Suprapubic skin (tissue), 4 donors: ENCODE measurements around the gene TNS1.

ENCODE experiments used
- CTCF ChIP-seq, 2 donors: fragments of 200-600 bp in 1 of 2; fragments of 450-650 bp in 1 of 2; sonication (generic) in 1 of 2; IDR thresholded peaks; one replicate each; pipeline ENCODE4 v1.5.1; 2016 to 2019; ENCODE audit warnings: antibody characterized with exemption in 2 of 2, mild to moderate bottlenecking in 1 of 2, moderate library complexity in 1 of 2
- EP300 ChIP-seq: sonication (generic); formaldehyde crosslinking; IDR thresholded peaks from one replicate; pipeline ENCODE4 v1.6.1; 2017; ENCODE audit warnings: antibody characterized with exemption
- POLR2A ChIP-seq, 2 donors: fragments of 450-650 bp; IDR thresholded peaks; one replicate each; pipeline ENCODE4 v1.6.1; 2017; ENCODE audit warnings: antibody characterized with exemption in 2 of 2, mild to moderate bottlenecking in 2 of 2, moderate library complexity in 2 of 2
- POLR2AphosphoS5 ChIP-seq, 3 donors: sonication (generic); formaldehyde crosslinking; IDR thresholded peaks; one replicate each; pipeline ENCODE4 v1.6.1; 2017; ENCODE audit warnings: antibody characterized with exemption in 3 of 3

DNA sequence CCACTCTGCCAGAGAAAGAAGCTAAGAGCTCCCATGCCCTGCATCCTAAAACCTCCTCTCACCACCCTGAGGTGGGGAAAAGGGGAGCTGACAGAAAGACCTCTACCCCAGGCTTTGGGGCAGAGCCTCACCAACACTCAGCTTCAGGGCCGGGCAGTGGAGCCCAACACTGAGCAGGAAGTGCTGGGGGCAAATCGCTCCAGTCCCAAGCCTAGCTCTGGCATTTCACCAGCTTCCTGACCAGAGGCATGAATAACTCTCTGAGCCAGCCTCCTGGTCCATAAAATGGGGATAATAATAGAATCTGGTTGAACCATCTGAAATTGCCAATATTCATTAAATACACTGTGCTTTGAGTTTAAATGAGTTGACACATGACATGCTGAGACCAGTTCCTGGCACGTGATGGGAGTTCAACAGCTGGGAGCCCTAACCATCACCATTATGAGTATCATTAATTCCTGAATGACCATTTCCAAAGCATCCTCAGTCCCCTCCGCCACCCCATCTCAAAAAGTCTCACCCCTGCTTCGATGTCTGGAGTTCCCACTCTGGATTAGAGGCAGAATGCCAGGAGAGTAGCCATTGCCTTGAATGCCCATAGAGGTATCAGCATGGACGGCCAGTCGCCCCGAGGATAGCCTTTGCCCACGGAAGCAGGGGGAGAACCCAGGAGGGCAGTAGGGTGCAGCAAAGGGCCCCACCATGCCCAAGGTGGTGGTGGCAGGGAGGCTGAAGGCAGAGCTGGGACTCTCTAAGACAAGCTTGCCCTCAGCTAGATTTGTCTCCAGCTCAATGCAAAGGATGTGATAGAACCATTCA lies 153.4 kb downstream of the TNS1 start:
- no peak for TF ChIP-seq EP300
- no peak for TF ChIP-seq POLR2AphosphoS5 (IDR thresholded peaks at IDR 0.05)
- TF ChIP-seq CTCF (IDR thresholded peaks at IDR 0.05) = no peak
- TF ChIP-seq POLR2A (IDR thresholded peaks at IDR 0.05) = no peak
